Measurements from ENCODE around the gene BLMH. TPM values are rescaled to one million over a fixed set of nuclear protein-coding genes. Genes with fewer than 3 reads are reported as not detected.

Gene BLMH
- total RNA-seq, 1 experiment from 2014 or later: 59.0 TPM

- Histone ChIP-seq H3K9me3 (ENCODE audit: control insufficient read depth, insufficient read depth, low read depth, low read length) (no peaks in the 10 kb centered on the region), H3K27ac (ENCODE audit: low read length) (no peak overlapping the region), H3K36me3 (ENCODE audit: control insufficient read depth, insufficient read depth, low read length) (peaks cover 27% of the 10 kb centered on the region), H3K4me1 (ENCODE audit: control insufficient read depth, insufficient read depth, low read length) (no peaks in the 10 kb centered on the region), H3K27me3 (ENCODE audit: control insufficient read depth, insufficient read depth, low read length) (no peaks in the 10 kb centered on the region), H3K4me3 (ENCODE audit: low read depth in 2 of 2, low read length in 2 of 2) (no peak overlapping the region)
- ChIA-PET CTCF (interaction anchor here (0.7 kb wide), 1 partner anchor 666 kb away, joined by 3 read pairs; no protein-coding TSS in a partner anchor), POLR2A (no interaction called here)
- no TSS peak for BruUV-seq (replicated peaks)
- intact Hi-C loops (cut with micrococcal nuclease; ENCODE audit: unreplicated experiment): no loop called here
- ATAC-seq (no peak), DNase-seq (ENCODE audit: low read depth, low spot score) (no peak)
- no peak for TF ChIP-seq TCF7L2 (IDR thresholded peaks at IDR 0.05; ENCODE audit: low read depth, low read length)
- TF ChIP-seq POLR2AphosphoS5 (IDR thresholded peaks at IDR 0.05; ENCODE audit: low read depth, low read length): no peak
- TF ChIP-seq, protein P1, sequence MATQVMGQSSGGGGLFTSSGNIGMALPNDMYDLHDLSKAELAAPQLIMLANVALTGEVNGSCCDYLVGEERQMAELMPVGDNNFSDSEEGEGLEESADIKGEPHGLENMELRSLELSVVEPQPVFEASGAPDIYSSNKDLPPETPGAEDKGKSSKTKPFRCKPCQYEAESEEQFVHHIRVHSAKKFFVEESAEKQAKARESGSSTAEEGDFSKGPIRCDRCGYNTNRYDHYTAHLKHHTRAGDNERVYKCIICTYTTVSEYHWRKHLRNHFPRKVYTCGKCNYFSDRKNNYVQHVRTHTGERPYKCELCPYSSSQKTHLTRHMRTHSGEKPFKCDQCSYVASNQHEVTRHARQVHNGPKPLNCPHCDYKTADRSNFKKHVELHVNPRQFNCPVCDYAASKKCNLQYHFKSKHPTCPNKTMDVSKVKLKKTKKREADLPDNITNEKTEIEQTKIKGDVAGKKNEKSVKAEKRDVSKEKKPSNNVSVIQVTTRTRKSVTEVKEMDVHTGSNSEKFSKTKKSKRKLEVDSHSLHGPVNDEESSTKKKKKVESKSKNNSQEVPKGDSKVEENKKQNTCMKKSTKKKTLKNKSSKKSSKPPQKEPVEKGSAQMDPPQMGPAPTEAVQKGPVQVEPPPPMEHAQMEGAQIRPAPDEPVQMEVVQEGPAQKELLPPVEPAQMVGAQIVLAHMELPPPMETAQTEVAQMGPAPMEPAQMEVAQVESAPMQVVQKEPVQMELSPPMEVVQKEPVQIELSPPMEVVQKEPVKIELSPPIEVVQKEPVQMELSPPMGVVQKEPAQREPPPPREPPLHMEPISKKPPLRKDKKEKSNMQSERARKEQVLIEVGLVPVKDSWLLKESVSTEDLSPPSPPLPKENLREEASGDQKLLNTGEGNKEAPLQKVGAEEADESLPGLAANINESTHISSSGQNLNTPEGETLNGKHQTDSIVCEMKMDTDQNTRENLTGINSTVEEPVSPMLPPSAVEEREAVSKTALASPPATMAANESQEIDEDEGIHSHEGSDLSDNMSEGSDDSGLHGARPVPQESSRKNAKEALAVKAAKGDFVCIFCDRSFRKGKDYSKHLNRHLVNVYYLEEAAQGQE (IDR thresholded peaks at IDR 0.05; ENCODE audit: insufficient read depth in 1 of 2, low read depth in 2 of 2, low read length in 1 of 2): no peak
- TF ChIP-seq SIN3A (IDR thresholded peaks at IDR 0.05; ENCODE audit: borderline replicate concordance, insufficient read depth, low read depth, low read length): no peak
- no peak for TF ChIP-seq CTCF (IDR thresholded peaks at IDR 0.05)
- in situ Hi-C loops (cut with HindIII; ENCODE audit: low pct_unique_long_range_greater_than_20kb, low sequenced_read_pairs): no loop called here
Observed at GRCh38 chr17:30274887-30275286, 16.9 kb downstream of the BLMH start.

GRCh38 chr17:30273373-30273772, 18.4 kb downstream of the BLMH start:
- Histone ChIP-seq H3K9me3 (ENCODE audit: control insufficient read depth, insufficient read depth, low read depth, low read length) (no peaks in the 10 kb centered on the region), H3K27ac (ENCODE audit: low read length) (no peak overlapping the region), H3K27me3 (ENCODE audit: control insufficient read depth, insufficient read depth, low read length) (no peaks in the 10 kb centered on the region), H3K4me1 (ENCODE audit: control insufficient read depth, insufficient read depth, low read length) (no peaks in the 10 kb centered on the region), H3K4me3 (ENCODE audit: low read depth in 2 of 2, low read length in 2 of 2) (no peak overlapping the region), H3K36me3 (ENCODE audit: control insufficient read depth, insufficient read depth, low read length) (peaks cover 33% of the 10 kb centered on the region)
- no TSS peak for BruUV-seq (replicated peaks)
- TF ChIP-seq SIN3A (IDR thresholded peaks at IDR 0.05; ENCODE audit: borderline replicate concordance, insufficient read depth, low read depth, low read length): no peak
- TF ChIP-seq, protein P1 (IDR thresholded peaks at IDR 0.05; ENCODE audit: insufficient read depth in 1 of 2, low read depth in 2 of 2, low read length in 1 of 2): no peak
- no peak for TF ChIP-seq POLR2AphosphoS5 (IDR thresholded peaks at IDR 0.05; ENCODE audit: low read depth, low read length)
- TF ChIP-seq TCF7L2 (IDR thresholded peaks at IDR 0.05; ENCODE audit: low read depth, low read length): no peak
- no peak for TF ChIP-seq CTCF (IDR thresholded peaks at IDR 0.05)
- intact Hi-C loops (cut with micrococcal nuclease; ENCODE audit: unreplicated experiment): no loop called here
- ATAC-seq: no peak
- CTCF ChIA-PET: no interaction called here
- POLR2A ChIA-PET: no interaction called here
- in situ Hi-C loops (cut with HindIII; ENCODE audit: low pct_unique_long_range_greater_than_20kb, low sequenced_read_pairs): no loop called here
- DNase-seq (ENCODE audit: low read depth, low spot score): no peak

All from Panc1 (cell line).